GM19239 (cell line): Measurements from ENCODE around the gene ORC3.
"Not testable (repeated sequence)": the region's sequence is repeated elsewhere in the genome, so short reads cannot be mapped to it uniquely, and the experiment has no call there.

Experiments
- DNase-seq: peaks from one replicate; pipeline ENCODE4 v3.0.0; 2011; ENCODE audit warnings: low spot score; ENCODE audit not compliant: insufficient read length
- FAIRE-seq: peaks from 2 replicates; lab custom pipeline; 2011; peaks lifted over from hg19 to GRCh38; lab: Jason Lieb, UNC

ORC3 gene

GRCh38 chr6:87712713-87713112 lies 122.8 kb downstream of the ORC3 start:
- not testable (repeated sequence) for FAIRE-seq, DNase-seq

- FAIRE-seq (peak; percentile 73), DNase-seq (no peak)
Measured at GRCh38 chr6:87714093-87714842, 124.3 kb downstream of the ORC3 start.
